ENCODE measurements around the gene ANKRD7. TPM values are rescaled to one million over a fixed set of nuclear protein-coding genes. Genes with fewer than 3 reads are reported as not detected.
A peak's percentile ranks its signal among the peaks of the same experiment; 100 is the strongest.

ANKRD7 gene
- total and polyA plus RNA-seq, 2 donors (not counting 3 experiments of a cell fraction or from before 2014, with no cell fraction given): 0.82 TPM; not detected in 1

- Histone ChIP-seq H3K27me3 (ENCODE audit: control insufficient read depth in 2 of 2, insufficient read depth in 2 of 2, low read length in 2 of 2) (no peaks in the 10 kb centered on the region), H2AFZ (ENCODE audit: low read depth, low read length) (peak overlapping the region; percentile 77), H3K79me2 (ENCODE audit: control insufficient read depth, insufficient read depth, low read length) (peaks cover 27% of the 10 kb centered on the region), H3K9ac (replicated peaks; ENCODE audit: extremely low read depth, insufficient read depth, low read length) (peak overlapping the region; percentile 98), H3K27ac (ENCODE audit: insufficient read depth, low read depth, low read length) (peak overlapping the region; percentile 88), H4K20me1 (replicated peaks; ENCODE audit: control insufficient read depth, extremely low read depth, insufficient read depth, low read length) (no peaks in the 10 kb centered on the region), H3K36me3 (ENCODE audit: control insufficient read depth in 2 of 2, extremely low read depth in 1 of 2, insufficient read depth in 2 of 2, low read length in 2 of 2) (peaks cover 0 to 7% of the 10 kb centered on the region in 2 experiments), H3K4me2 (ENCODE audit: insufficient read depth, low read length) (peak overlapping the region; percentile 85), H3K9me1 (replicated peaks; ENCODE audit: control insufficient read depth, extremely low read depth, insufficient read depth, low read length) (peaks cover 3% of the 10 kb centered on the region), H3K4me1 (ENCODE audit: control insufficient read depth, extremely low read depth, insufficient read depth, low read length) (peaks cover 18% of the 10 kb centered on the region), H3K9me3 (replicated peaks; ENCODE audit: control insufficient read depth, insufficient read depth, low read length) (no peaks in the 10 kb centered on the region), H3K4me3 (replicated peaks in 1 of 3; ENCODE audit: insufficient read depth in 1 of 3, low read depth in 1 of 3, low read length in 3 of 3) (peak overlapping the region; percentile 69 to 97 (median 89))
- POLR2A ChIA-PET: no interaction called here
- DNase-seq (ENCODE audit: low read depth, low spot score) (no peak), FAIRE-seq (peak; percentile 12)
- TF ChIP-seq EZH2 (IDR thresholded peaks at IDR 0.05; ENCODE audit: borderline replicate concordance, low read depth, low read length, severe bottlenecking): no peak
- no peak for TF ChIP-seq POLR2AphosphoS5 (IDR thresholded peaks at IDR 0.05; ENCODE audit: insufficient read depth, low read depth, low read length)
- no peak for TF ChIP-seq GATA2 (IDR thresholded peaks at IDR 0.05; ENCODE audit: insufficient read depth, insufficient read length, low read depth, low read length)
- TF ChIP-seq CTCF (IDR thresholded peaks at IDR 0.05; ENCODE audit: extremely low read depth in 1 of 2, insufficient read depth in 1 of 2, low read depth in 1 of 2, low read length in 2 of 2): no peak
- TF ChIP-seq MAX (IDR thresholded peaks at IDR 0.05; ENCODE audit: insufficient read depth, insufficient read length): no peak
- no peak for TF ChIP-seq POLR2A (IDR thresholded peaks at IDR 0.05; ENCODE audit: low read depth, low read length)
- TF ChIP-seq FOS (IDR thresholded peaks at IDR 0.05; ENCODE audit: borderline replicate concordance, insufficient read depth, low read length): no peak
- no peak for TF ChIP-seq JUN (IDR thresholded peaks at IDR 0.05; ENCODE audit: borderline replicate concordance, insufficient read depth, insufficient read length, low read depth)
- TF ChIP-seq MYC (IDR thresholded peaks at IDR 0.05; ENCODE audit: low read depth, low read length): no peak
- intact Hi-C loops (cut with micrococcal nuclease) (loop anchor here (5.0 kb wide), 2 partner anchors 201 to 581 kb away; no protein-coding TSS in a partner anchor), dilution Hi-C loops (cut with MboI; ENCODE audit: extremely low pct_ligation_motif_present, low sequenced_read_pairs) (no loop called here)
- BruUV-seq (replicated peaks): TSS peak; percentile 96
- CTCF ChIA-PET: no interaction called here
These were observed 41.1 kb upstream of the ANKRD7 start for GRCh38 chr7:118183428-118183785.

Measured in endothelial cell of umbilical vein (primary cell).